GM18502 (cell line): ENCODE data around the gene TBC1D21.
"Not testable (repeated sequence)": the region's sequence is repeated elsewhere in the genome, so short reads cannot be mapped to it uniquely, and the experiment has no call there.

Experiments
- ATAC-seq: cut with Tn5 transposase; IDR thresholded peaks from one replicate; pipeline ENCODE4 v1.9.1; 2021; ENCODE audit warnings: mild to moderate bottlenecking; ENCODE audit not compliant: unreplicated experiment, poor library complexity

TBC1D21 gene

DNA sequence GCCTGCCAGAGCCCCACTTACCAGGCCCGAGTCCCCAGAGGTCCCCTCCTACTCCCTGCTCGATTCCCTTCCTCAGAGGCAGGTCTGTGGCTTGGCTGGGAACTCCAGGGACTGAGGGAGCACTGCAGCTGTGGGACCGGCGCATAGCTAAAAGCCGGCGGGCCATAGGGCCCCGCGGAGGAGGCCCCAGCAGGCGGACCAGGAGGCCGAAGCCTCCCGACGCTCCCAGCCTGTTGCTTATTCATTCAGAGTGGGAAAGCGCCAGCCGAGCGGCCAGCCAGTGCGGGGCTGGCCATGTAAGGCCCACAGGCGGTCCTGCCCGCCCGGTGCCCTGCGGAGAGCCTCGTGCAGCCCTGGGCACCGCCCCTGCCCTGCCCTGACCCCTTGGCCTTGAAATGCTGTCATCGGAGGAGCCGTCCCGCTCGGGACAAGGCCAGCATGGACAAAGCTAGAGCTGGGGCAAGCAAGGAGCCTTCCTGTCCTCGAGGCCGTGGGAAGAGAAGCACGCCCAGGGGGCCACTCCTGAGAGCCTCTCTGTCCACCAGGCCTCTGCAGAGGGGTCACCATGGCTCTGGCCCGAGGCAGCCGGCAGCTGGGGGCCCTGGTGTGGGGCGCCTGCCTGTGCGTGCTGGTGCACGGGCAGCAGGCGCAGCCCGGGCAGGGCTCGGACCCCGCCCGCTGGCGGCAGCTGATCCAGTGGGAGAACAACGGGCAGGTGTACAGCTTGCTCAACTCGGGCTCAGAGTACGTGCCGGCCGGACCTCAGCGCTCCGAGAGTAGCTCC is 53.0 kb downstream of the TBC1D21 start, which contains the start of gene LOXL1:
Gene LOXL1 (plus strand): TSS at position 244 of the 784 bp plus-strand sequence. CDS start 322 bp downstream, at position 566.
- no peak for ATAC-seq

GRCh38 chr15:73927003-73927475 is 53.7 kb downstream of the TBC1D21 start:
- ATAC-seq = no peak

DNA sequence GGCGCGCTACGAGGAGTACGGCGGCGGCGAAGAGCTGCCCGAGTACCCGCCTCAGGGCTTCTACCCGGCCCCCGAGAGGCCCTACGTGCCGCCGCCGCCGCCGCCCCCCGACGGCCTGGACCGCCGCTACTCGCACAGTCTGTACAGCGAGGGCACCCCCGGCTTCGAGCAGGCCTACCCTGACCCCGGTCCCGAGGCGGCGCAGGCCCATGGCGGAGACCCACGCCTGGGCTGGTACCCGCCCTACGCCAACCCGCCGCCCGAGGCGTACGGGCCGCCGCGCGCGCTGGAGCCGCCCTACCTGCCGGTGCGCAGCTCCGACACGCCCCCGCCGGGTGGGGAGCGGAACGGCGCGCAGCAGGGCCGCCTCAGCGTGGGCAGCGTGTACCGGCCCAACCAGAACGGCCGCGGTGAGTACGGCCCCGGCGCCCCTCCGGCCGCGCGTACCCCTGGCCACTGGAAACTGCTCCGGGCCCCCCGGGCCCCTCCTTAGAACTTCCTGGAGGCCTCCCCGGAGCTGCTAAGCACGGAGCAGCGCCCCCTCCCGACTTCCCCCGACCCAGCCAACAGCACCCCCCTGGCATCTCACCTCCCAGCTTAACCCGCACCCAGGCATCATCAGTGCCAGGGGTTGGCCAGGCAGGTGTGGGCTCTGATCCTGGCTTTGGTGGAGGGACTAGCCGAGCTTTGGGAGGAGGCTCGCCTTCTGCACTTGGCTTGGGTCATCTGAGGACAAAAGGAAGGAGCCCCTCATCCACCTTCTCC is 54.3 kb downstream of the TBC1D21 start:
- no peak for ATAC-seq

- ATAC-seq = no peak
Measured at GRCh38 chr15:73928241-73928579, 54.8 kb downstream of the TBC1D21 start.

- no peak for ATAC-seq
Measured at GRCh38 chr15:73928971-73929627, 55.7 kb downstream of the TBC1D21 start.

- no peak for ATAC-seq
Measured at GRCh38 chr15:73930371-73930770, 57.0 kb downstream of the TBC1D21 start.

- ATAC-seq = no peak
Measured at GRCh38 chr15:73930790-73931281, 57.5 kb downstream of the TBC1D21 start.

GRCh38 chr15:73931441-73931840 is 58.1 kb downstream of the TBC1D21 start:
- ATAC-seq = no peak

DNA sequence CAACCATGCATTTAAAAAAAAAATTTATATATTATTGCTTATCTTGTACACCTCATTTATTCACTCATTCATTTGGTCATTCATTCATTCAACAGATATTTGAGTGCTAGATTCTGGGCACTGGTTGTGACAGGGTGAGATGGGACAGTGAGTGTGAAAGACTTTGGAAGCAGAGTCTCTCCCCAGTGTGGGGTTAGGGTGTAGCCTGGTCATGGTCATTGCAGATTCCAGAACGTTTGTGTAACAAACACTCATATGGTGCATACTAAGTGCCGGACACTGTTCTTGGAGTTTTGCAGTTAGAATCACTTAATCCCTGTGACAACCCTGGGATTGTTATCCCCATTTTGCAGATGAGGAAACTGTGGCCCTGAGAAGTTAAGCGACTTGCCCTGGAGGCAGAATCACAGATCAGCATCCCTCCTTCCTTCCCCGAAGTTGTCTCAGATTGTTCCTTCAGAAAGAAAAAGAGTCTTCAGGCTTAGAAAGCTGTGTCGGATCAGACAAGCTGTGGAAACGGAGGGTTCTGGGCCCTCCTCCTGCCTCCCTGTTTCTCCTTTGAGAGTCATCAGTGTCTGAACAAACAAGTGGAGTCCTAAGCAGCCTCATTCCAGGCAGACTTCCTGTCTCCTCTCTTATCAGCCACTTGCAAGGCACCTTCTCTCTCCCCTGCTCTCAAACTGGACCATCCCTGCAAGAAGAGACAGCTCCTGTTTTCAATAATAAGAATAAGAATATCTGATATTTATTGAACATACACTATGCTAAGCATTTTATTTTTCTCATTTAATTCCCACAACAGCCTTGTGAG is 59.2 kb downstream of the TBC1D21 start:
- ATAC-seq = no peak

DNA sequence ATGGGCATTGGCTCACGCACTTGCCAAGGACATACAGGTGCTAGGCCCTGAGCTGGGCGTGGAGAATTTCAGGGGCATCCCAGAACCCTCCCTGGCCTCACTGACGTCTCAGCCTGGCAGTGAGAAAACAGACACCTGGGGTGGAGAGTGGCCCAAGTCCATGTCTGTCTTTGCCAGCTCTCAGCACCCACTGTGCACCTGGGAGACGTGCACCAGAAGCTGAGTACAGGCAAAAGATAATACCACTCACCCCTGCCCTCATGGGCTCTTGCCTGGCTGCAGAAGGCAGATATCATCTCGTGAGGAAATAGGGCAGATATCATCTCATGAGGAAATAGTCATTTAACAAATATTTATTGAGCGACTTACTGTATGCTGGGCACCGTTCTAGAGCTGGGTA is 60.9 kb downstream of the TBC1D21 start:
- no peak for ATAC-seq

GRCh38 chr15:73935547-73935946 is 62.2 kb downstream of the TBC1D21 start:
- ATAC-seq = no peak

- ATAC-seq = no peak
Measured at GRCh38 chr15:73936181-73936580, 62.8 kb downstream of the TBC1D21 start.

- ATAC-seq = no peak
Measured at GRCh38 chr15:73936588-73937290, 63.4 kb downstream of the TBC1D21 start.

DNA sequence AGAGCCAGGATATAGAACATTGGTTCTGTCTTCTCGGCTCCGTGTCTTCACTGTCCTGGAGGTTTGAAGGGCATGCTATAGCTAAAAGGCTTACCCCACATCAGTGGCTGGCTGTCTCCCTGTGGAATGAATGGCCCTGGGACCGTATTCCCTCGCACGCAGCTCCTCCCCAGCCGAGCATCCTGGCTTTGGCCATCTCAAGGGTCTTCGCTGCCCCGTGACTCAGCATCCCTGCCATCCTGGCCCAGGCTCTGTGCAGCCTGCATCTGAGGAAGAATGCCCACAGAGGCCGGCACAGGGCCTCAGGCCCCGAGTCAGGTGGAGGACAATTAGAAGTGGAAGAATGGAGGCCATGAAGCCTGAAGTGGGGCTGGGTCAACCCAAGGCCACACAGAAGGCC is 63.9 kb downstream of the TBC1D21 start:
- ATAC-seq = no peak

DNA sequence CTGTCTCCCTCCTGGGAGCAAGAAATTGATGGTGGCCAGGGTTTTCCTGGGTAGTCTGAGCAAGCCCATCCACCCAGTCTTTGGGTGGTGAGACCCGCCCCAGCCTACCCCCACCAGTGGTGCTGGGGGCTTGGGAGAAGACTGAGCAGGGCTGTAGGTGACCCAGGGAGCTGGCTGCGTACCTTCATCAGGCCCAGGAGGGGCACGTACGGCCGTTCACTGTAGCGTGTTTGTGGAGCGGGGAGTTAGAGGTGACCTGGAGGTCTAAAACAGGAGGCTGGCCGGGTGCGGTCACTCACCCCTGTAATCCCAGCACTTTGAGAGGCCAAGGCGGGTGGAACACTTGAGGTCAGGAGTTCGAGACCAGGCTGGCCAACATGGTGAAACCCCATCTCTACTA is 64.4 kb downstream of the TBC1D21 start:
- no peak for ATAC-seq

DNA sequence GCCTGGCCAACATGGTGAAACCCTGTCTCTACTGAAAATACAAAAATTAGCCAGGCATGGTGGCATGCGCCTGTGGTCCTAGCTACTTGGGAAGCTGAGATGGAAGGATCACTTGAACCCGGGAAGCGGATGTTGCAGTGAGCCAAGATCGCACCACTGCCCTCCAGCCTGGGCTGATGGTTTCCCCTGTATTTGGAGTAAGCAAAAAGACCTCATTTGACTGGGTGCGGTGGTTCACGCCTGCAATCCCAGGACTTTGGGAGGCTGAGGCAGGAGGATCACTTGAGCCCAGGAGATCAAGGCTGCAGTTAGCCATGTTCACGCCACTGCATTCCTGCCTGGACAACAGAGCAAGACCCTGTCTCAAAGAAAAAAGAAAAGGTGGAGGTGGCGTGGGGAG is 65.2 kb downstream of the TBC1D21 start:
- not testable (repeated sequence) for ATAC-seq
